ENCODE data around the gene PPP1CC.

Gene PPP1CC

DNA sequence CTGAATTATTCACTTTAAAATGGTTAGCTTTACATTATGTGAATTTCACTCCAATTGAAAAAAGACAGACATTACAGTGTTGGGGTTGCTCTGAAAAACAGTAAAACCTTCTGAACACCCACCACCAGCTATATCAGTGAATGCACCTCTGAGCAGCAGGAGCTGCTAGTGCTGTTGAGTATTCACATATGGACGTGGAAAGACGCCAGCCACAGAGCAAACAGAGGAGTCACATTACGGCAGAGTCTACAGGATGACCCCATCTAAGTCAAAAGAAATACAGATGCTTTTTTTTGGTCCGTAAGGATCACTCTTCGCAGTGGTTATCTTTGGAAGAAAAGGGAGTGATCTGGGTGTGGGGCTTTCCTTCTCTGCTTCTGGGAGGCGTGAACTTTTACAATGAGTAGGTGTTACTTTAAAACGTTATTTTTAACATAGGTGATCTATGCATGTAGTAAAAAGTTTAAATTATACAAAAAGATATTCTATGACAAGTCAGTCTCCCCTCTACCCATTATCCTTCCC, 58.3 kb downstream of the PPP1CC start:
- no peak for DNase-seq

DNA sequence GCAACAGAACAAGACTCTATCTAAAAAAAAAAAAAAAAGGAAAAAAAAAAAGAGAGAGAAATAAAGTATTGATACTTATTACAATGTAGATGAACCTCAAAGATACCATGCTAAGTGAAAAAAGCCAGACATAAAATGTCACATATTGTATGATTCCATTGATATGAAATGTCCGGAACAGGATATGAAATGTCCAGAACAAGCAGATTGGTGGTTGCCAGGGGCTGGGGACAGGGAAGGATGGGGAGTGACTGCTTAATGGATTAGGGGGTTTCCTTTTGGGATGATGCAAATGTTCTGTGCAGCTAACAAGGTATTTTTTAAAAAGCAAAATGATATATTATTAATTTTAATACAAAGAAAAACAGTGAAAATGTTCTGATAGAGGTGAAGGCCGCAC, 58.8 kb downstream of the PPP1CC start:
- DNase-seq = no peak

DNA sequence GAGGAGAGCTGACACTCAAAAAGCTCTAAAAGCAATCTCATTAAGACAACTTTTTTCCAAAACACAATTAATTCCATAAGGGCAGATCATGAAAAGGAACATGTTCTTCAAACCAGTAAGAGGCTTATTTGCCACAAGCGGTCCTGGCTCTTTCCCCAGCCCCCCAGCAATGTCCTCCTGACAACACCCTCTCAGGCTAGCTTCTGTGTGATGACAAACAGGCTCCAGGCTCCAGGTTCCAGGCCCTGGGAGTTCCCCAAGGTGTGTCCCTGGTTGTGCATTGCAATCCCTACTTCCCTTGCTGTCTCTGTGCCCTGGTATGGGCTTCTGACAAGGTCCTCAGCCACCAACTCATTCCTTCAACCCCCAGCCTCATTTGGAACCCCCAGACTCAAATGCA, 62.7 kb downstream of the PPP1CC start:
- no peak for DNase-seq

DNA sequence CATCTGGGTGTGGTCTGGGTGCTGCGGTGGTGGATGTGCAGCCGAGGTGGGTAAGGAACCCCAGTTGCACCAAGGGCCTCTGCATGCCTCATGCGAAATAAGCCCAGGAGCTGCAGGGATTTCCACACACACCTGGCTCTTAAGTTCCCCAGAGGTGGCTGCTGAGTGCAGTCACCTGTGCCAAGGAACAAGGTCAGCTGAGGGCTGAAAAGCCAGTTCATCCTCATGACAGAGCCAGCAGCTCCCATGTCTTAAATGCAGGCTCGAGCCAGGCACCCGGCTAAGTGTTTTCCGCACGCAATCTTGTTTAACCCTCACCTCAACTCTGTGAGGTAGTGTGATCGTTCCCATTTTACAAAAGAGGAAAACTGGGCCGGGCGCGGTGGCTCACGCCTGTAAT, 63.5 kb downstream of the PPP1CC start:
- no peak for DNase-seq

DNA sequence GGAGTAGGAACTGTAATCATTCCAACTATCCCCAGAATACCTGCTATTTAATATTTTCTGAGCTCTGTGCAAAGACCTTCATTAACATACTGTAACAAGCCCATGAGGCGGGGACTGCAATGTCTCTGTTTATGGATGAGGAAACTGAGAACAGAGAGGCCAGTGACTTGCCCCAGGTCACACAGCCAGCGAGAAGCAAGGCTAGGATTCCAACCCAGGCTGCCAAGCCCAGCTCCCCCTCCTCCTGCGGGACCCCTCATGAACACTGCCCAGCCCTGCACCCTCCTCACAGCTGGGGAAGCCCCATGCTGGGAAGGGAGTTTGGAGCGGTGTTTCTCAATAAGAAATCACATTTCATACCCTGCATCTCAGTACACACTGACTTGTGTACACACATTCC, 64.7 kb downstream of the PPP1CC start:
- DNase-seq = no peak

DNA sequence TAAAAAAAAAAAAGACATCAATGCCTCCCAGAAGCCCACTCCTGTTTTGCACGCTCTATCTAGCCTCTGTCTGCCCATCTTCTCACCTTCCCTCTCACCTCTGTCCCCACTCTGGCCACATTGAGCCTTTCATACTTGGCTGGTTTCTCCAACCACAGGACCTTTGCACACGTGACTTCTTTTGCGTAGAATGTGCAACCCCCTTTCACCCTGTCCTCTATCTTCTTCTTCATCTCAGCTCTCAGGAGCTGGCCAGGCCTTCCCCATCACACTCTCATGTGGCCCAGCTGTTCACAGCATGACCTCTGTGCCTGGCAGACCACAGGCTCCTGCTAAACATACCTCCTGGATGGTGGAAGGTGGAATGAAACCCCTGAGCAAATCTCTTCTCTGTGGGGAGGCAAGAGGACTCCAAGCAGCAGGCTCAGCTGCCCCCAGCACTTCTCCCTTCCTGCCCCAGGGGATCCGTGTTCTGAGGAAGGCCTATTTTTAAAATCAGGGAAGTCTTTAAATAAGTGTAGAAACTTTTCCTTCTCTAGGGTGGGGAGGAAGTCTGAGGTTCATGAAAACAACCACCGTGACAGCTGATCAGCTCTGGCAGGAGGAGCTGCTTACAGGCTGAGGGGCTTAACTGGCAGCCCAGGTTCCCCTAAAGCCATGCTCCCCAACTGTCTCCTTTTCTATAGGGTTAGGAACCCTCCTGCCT, 65.3 kb downstream of the PPP1CC start:
- no peak for DNase-seq

DNA sequence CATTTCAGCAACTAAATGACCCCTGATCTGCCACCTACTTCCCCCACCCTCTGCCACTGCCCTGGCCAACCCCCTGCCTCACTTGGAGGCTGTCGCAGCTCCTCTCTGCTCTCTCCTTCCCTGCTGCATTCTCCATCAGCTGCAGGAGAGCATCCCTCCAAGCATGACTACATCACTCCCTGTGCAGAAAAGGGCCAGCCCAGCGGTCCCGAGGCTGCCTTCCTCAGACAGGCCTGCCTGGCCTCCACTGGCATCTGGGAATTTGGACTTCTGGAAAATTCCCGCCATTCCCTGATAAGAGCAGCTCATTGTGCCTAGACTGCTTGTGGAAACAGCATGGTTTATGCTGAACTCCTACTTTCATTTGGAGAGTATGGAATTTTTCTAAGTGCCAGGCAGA, 66.5 kb downstream of the PPP1CC start:
- DNase-seq = no peak

DNA sequence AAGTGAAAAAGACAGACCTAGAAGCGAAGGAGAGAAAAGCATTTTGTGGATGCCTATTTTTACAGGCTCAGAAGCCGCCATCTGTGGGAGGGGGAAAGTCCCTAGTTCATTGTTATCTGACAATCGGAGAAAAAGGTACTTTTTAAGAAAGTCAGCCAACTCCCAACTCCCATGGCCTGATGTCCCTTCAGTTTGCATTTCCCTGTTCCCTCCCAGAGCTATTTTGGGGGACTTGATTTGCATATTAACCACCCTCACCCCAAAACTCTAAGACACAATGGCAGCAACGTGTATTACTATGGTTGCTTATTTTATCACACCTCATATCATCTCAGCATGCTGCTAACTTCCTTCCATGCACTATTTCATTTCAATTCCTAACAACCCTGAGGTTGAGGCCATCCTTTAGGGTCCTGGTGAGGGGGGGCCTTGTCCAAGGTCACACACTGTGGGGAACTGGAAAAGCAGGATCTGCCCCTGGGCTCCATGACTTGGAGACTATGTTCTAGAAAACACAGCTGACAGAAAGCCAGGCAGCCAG, 72.5 kb downstream of the PPP1CC start:
- no peak for DNase-seq
